ENCODE results near the gene PCDHA11. TPM values are rescaled to one million over a fixed set of nuclear protein-coding genes. Genes with fewer than 3 reads are reported as not detected.
"Not testable (repeated sequence)": the region's sequence is repeated elsewhere in the genome, so short reads cannot be mapped to it uniquely, and the experiment has no call there.

The PCDHA11 gene
- polyA plus RNA-seq, 4 donors: 0.21 to 0.54 (median 0.36) TPM

DNA sequence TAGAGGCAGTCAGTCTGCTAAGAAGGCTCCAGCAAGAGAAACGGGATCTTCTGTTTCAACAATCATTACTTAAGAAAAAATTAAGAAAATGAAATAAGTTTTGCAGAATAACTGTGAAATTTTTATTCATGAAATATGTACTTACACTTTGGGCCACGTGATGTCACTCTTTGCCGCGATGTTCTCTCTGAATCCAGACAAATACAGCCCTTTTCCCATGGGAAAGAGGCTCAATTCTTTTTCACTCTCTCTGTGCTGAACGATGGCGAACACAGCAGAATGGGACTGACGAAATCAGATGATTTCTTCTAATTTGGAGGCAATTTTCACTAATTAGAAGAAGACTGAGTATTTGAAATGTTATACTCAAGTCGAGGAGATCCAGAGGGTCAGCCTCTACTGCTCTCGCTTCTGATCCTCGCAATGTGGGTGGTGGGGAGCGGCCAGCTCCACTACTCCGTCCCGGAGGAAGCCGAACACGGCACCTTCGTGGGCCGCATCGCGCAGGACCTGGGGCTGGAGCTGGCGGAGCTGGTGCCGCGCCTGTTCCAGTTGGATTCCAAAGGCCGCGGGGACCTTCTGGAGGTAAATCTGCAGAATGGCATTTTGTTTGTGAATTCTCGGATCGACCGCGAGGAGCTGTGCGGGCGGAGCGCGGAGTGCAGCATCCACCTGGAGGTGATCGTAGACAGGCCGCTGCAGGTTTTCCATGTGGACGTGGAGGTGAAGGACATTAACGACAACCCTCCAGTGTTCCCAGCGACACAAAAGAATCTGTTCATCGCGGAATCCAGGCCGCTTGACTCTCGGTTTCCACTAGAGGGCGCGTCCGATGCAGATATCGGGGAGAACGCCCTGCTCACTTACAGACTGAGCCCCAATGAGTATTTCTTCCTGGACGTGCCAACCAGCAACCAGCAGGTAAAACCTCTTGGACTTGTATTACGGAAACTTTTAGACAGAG is 20.3 kb upstream of the PCDHA11 start, which contains the start of gene PCDHA9:
Gene PCDHA9 (plus strand): TSS at position 244 of the 964 bp plus-strand sequence. CDS start 114 bp downstream, at position 358.
- not testable (repeated sequence) for DNase-seq (ENCODE audit: low read depth in 4 of 4, low spot score in 2 of 4)

DNA sequence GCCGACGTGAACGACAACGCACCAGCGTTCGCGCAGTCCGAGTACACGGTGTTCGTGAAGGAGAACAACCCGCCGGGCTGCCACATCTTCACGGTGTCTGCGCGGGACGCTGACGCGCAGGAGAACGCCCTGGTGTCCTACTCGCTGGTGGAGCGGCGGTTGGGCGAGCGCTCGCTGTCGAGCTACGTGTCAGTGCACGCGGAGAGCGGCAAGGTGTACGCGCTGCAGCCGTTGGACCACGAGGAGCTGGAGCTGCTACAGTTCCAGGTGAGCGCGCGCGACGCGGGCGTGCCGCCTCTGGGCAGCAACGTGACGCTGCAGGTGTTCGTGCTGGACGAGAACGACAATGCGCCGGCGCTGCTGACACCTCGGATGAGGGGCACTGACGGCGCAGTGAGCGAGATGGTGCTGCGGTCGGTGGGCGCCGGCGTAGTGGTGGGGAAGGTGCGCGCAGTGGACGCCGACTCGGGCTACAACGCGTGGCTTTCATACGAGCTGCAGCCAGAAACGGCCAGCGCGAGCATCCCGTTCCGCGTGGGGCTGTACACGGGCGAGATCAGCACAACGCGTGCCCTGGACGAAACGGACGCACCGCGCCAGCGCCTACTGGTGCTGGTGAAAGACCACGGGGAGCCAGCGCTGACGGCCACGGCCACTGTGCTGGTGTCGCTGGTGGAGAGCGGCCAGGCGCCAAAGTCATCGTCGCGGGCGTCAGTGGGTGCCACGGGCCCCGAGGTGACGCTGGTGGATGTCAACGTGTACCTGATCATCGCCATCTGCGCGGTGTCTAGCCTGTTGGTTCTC is 18.7 kb upstream of the PCDHA11 start:
- DNase-seq (ENCODE audit: low read depth in 4 of 4, low spot score in 2 of 4): not testable (repeated sequence)

DNA sequence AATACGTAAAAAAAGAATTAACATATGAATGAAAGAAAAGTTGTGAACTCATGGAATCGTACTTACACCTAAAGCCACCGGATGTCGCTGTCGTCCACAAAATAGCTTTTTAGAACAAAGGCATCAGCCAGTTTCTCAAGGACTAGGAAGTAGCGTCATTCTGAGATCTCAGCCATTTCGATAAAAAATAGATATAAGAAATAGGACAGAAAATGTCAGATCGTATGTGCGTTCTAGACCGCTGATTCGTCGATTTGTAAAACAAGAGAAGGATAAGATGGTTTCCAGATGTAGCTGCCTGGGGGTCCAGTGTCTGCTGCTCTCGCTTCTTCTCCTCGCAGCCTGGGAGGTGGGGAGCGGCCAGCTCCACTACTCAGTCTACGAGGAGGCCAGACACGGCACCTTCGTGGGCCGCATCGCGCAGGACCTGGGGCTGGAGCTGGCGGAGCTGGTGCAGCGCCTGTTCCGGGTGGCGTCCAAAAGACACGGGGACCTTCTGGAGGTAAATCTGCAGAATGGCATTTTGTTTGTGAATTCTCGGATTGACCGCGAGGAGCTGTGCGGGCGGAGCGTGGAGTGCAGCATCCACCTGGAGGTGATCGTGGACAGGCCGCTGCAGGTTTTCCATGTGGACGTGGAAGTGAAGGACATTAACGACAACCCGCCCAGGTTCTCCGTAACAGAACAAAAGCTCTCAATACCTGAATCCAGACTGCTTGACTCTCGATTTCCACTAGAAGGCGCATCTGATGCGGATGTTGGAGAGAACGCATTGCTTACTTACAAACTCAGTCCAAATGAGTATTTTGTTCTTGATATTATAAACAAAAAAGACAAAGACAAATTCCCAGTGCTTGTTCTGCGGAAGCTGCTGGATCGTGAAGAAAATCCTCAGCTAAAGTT is 12.7 kb upstream of the PCDHA11 start, which contains the start of gene PCDHA10:
Gene PCDHA10 (plus strand): TSS at position 126 of the 903 bp plus-strand sequence. CDS start 152 bp downstream, at position 278.
- no peak for DNase-seq (ENCODE audit: low read depth in 4 of 4, low spot score in 2 of 4)

DNA sequence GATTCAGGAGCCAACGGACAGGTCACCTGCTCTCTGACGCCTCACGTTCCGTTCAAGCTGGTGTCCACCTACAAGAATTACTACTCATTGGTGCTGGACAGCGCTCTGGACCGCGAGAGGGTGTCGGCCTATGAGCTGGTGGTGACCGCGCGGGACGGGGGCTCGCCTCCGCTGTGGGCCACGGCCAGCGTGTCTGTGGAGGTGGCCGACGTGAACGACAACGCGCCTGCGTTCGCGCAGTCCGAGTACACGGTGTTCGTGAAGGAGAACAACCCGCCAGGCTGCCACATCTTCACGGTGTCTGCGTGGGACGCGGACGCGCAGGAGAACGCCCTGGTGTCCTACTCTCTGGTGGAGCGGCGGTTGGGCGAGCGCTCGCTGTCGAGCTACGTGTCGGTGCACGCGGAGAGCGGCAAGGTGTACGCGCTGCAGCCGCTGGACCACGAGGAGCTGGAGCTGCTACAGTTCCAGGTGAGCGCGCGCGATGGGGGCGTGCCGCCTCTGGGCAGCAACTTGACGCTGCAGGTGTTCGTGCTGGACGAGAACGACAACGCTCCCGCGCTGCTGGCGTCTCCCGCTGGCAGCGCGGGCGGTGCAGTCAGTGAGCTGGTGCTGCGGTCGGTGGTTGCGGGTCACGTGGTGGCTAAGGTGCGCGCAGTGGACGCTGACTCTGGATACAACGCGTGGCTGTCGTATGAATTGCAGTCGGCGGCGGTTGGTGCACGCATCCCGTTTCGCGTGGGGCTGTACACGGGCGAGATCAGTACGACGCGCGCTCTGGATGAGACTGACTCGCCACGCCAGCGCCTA is 11.4 kb upstream of the PCDHA11 start:
- no peak for DNase-seq (ENCODE audit: low read depth in 4 of 4, low spot score in 2 of 4)

DNA sequence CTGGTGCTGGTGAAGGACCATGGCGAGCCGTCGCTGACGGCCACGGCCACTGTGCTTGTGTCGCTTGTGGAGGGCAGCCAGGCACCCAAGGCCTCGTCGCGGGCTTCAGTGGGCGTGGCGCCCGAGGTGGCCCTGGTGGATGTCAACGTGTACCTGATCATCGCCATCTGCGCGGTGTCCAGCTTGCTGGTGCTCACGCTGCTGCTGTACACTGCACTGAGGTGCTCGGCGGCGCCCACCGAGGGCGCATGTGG is 10.8 kb upstream of the PCDHA11 start:
- no peak for DNase-seq (ENCODE audit: low read depth in 4 of 4, low spot score in 2 of 4)

DNA sequence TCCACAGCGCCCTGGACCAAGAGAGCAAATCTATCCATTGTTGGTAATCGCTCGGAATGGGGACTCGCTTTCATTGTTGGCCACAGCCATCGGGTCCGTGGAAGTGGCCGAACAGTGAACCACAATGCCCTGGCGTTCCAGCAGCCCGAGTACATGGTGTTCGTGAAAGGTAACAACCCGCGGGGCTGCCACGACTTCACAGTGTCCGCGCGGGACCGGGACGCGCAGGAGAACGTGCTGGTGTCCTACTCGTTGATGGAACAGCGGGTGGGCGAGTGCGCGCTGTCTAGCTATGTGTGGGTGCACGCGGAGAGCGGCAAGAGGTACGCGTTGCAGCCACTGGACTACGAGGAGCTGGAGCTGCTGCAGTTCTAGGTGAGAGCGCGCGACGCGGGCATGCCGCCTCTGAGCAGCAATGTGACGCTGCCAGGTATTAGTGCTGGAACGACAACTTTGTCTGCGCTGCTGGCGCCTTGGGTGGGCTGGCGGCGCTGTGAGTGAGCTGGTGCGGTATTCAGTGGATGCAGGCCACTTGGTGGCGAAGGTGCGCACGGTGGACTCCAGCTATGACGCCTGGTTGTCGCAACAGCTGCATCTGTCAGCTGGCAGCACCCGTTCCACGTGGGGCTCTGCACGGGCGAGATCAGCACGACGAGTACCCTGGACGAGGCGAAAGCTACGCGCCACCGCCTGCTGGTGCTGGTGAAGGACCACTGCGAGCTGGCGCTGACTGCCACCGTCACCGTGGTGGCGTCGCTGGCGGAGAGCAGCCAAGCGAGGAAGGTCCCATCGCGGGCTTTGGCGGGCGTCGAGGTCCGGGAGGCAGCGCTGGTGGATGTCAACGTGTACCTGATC is 6.1 kb upstream of the PCDHA11 start:
- no peak for DNase-seq (ENCODE audit: low read depth in 4 of 4, low spot score in 2 of 4)

DNA sequence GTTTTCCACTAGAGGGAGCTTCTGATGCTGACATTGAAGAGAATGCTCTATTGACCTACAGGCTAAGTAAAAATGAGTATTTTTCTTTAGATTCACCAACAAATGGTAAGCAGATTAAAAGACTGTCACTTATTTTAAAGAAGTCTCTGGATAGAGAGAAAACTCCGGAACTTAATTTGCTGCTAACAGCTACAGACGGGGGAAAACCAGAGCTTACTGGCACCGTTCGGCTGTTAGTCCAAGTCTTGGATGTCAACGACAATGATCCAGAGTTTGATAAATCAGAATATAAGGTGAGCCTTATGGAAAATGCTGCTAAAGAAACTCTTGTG is 764 bp downstream of the PCDHA11 start:
- no peak for DNase-seq (ENCODE audit: low read depth in 4 of 4, low spot score in 2 of 4)

DNA sequence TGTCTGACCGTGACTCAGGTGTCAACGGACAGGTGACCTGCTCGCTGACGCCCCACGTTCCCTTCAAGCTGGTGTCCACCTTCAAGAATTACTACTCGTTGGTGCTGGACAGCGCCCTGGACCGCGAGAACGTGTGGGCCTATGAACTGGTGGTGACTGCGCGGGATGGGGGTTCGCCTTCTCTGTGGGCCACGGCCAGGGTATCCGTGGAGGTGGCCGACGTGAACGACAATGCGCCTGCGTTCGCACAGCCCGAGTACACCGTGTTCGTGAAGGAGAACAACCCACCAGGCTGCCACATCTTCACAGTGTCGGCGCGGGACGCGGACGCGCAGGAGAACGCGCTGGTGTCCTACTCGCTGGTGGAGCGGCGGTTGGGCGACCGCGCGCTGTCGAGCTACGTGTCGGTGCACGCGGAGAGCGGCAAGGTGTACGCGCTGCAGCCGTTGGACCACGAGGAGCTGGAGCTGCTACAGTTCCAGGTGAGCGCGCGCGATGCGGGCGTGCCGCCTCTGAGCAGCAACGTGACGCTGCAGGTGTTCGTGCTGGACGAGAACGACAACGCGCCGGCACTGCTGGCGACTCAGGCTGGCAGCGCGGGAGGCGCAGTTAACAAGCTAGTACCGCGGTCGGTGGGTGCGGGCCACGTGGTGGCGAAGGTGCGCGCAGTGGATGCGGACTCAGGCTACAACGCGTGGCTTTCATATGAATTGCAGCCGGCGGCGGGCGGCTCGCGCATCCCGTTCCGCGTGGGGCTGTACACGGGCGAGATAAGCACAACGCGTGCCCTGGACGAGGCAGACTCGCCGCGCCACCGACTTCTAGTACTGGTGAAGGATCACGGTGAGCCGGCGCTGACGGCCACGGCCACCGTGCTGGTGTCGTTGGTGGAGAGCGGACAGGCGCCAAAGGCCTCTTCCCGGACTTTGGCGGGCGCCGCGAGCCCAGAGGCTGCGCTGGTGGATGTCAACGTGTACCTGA is 1.8 kb downstream of the PCDHA11 start:
- DNase-seq (ENCODE audit: low read depth in 4 of 4, low spot score in 2 of 4): no peak

DNA sequence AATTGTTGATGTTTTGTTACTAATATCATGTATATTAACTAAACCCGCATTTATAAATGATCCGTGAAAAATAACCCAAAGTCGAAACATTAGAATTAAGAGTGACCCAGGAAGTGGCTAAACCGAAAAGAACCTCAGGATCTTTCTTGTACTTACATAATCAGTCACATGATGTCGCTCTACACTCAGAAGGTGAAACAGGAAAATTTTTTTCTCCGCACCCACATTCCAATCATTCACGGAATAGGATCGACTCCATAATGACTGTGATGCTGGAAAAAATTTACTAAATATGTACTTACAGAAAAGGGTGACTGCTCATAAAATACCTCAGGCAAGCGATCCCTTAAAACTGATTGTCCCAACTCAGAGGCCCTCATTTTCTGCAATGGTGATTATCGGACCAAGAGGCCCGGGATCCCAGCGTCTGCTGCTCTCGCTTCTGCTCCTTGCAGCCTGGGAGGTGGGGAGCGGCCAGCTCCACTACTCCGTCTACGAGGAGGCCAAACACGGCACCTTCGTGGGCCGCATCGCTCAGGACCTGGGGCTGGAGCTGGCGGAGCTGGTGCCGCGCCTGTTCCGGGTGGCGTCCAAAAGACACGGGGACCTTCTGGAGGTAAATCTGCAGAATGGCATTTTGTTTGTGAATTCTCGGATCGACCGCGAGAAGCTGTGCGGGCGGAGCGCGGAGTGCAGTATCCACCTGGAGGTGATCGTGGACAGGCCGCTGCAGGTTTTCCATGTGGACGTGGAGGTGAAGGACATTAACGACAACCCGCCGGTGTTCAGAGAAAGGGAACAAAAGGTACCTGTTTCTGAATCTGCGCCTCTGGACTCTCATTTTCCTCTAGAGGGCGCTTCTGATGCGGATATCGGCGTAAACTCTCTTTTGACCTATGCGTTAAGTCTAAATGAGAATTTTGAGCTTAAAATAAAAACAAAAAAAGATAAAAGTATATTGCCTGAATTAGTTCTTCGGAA is 6.6 kb downstream of the PCDHA11 start, which contains the start of gene PCDHA12:
Gene PCDHA12 (plus strand): TSS at position 224 of the 981 bp plus-strand sequence. CDS start 165 bp downstream, at position 389.
- no peak for DNase-seq (ENCODE audit: low read depth in 4 of 4, low spot score in 2 of 4)

DNA sequence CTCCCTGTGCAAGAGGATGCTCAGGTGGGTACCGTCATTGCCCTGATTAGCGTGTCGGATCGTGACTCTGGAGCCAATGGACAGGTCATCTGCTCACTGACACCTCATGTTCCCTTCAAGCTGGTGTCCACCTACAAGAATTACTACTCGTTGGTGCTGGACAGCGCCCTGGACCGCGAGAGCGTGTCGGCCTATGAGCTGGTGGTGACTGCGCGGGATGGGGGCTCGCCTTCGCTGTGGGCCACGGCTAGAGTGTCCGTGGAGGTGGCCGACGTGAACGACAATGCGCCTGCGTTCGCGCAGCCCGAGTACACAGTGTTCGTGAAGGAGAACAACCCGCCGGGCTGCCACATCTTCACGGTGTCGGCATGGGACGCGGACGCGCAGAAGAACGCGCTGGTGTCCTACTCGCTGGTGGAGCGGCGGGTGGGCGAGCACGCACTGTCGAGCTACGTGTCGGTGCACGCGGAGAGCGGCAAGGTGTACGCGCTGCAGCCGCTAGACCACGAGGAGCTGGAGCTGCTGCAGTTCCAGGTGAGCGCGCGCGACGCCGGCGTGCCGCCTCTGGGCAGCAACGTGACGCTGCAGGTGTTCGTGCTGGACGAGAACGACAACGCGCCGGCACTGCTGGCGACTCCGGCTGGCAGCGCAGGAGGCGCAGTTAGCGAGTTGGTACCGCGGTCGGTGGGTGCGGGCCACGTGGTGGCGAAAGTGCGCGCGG is 7.9 kb downstream of the PCDHA11 start:
- not testable (repeated sequence) for DNase-seq (ENCODE audit: low read depth in 4 of 4, low spot score in 2 of 4)

DNA sequence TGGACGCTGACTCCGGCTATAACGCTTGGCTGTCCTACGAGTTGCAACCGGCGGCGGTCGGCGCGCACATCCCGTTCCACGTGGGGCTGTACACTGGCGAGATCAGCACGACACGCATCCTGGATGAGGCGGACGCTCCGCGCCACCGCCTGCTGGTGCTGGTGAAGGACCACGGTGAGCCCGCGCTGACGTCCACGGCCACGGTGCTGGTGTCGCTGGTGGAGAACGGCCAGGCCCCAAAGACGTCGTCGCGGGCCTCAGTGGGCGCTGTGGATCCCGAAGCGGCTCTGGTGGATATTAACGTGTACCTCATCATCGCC is 8.5 kb downstream of the PCDHA11 start:
- no peak for DNase-seq (ENCODE audit: low read depth in 4 of 4, low spot score in 2 of 4)

DNA sequence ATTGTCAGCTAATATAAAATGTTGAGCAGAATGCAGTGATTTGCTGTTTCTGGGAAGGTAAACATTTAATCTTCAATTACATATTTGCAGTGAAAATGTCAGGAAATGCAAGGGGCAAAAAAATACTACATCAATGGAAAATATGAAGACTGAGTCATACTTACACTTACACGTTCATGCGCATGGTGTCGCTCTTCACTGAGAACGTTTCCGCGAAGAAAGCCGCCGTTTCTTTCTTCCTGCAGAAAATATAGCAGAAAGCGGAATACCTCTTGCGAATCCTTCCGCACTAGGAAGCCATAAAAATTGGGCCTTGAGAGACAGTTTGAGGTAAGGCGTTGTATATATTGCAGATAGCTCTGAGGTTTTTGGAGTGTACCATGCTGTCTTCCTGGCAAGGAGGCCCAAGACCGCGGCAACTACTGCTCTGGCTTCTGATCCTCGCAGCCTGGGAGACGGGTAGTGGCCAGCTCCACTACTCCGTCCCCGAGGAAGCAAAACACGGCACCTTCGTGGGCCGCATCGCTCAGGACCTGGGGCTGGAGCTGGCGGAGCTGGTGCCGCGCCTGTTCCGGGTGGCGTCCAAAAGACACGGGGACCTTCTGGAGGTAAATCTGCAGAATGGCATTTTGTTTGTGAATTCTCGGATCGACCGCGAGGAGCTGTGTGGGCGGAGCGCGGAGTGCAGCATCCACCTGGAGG is 13.3 kb downstream of the PCDHA11 start, which contains the start of gene PCDHA13:
Gene PCDHA13 (plus strand): TSS at position 236 of the 702 bp plus-strand sequence. CDS start 145 bp downstream, at position 381.
- DNase-seq (ENCODE audit: low read depth in 4 of 4, low spot score in 2 of 4): no peak

DNA sequence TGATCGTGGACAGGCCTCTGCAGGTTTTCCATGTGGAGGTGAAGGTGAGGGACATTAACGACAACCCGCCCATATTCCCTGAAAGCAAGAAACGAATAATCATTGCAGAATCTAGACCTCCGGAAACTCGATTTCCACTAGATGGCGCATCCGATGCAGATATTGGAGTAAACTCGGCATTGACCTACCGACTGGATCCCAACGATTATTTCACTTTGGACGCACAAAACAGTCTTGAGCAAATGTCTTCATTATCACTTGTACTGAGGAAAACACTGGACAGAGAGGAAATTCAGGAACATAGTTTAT is 13.8 kb downstream of the PCDHA11 start:
- no peak for DNase-seq (ENCODE audit: low read depth in 4 of 4, low spot score in 2 of 4)

DNA sequence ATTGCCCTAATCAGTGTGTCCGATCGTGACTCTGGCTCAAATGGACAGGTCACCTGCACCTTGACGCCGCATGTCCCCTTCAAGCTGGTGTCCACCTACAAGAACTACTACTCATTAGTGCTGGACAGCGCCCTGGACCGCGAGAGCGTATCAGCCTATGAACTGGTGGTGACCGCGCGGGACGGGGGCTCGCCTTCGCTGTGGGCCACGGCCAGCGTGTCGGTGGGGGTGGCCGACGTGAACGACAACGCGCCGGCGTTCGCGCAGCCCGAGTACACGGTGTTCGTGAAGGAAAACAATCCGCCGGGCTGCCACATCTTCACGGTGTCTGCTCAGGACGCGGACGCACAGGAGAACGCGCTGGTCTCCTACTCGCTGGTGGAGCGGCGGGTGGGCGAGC is 14.6 kb downstream of the PCDHA11 start:
- no peak for DNase-seq (ENCODE audit: low read depth in 4 of 4, low spot score in 2 of 4)
